Skeletal muscle tissue (tissue), 4 donors: Measurements from ENCODE around the gene RBMS3. TPM values are rescaled to one million over a fixed set of nuclear protein-coding genes. Genes with fewer than 3 reads are reported as not detected.

ENCODE experiments used
- H3K27ac ChIP-seq: one replicate; pipeline ENCODE4 v1.7.0; 2013; ENCODE audit warnings: mild to moderate bottlenecking, low read depth, low read length, inconsistent platforms
- H3K27me3 ChIP-seq, 3 donors: one replicate each; pipeline ENCODE4 v1.7.0; 2013; ENCODE audit warnings: low read length in 3 of 3; ENCODE audit not compliant: control insufficient read depth in 3 of 3, insufficient read depth in 3 of 3
- H3K36me3 ChIP-seq, 3 donors: one replicate each; pipeline ENCODE4 v1.7.0; 2013; ENCODE audit warnings: low read length in 3 of 3; ENCODE audit not compliant: control insufficient read depth in 3 of 3, insufficient read depth in 3 of 3
- H3K4me1 ChIP-seq, 3 donors: one replicate each; pipeline ENCODE4 v1.7.0; 2013; ENCODE audit warnings: low read length in 3 of 3, mild to moderate bottlenecking in 3 of 3; ENCODE audit not compliant: control insufficient read depth in 3 of 3, insufficient read depth in 3 of 3
- H3K4me3 ChIP-seq, 3 donors: one replicate each; pipeline ENCODE4 v1.7.0; 2013; ENCODE audit warnings: low read length in 3 of 3
- H3K9ac ChIP-seq, 3 donors: one replicate each; pipeline ENCODE4 v1.7.0; 2013; ENCODE audit warnings: low read length in 3 of 3, mild to moderate bottlenecking in 3 of 3, moderate library complexity in 2 of 3, low read depth in 1 of 3
- H3K9me3 ChIP-seq, 3 donors: one replicate each; pipeline ENCODE4 v1.7.0; 2013; ENCODE audit warnings: low read length in 3 of 3; ENCODE audit not compliant: control insufficient read depth in 3 of 3
- total RNA-seq: library from RNA; depleted of rRNA; stranded (reverse); fragments of >200 nt; gene quantifications from one replicate; pipeline ENCODE4 v1.2.3, GENCODE V29; 2014
- donor health status: Osteomylitis.

RBMS3 gene
- total RNA-seq, 1 donor from 2014 or later, result 79.9 TPM

- H3K27me3 ChIP-seq, result no peaks in the 10 kb centered on the region
- no peaks in the 10 kb centered on the region for H3K9me3 ChIP-seq
- H3K27ac ChIP-seq, result peak overlapping the region; percentile 92
- H3K4me1 ChIP-seq, result peaks cover 5 to 13% (median 9%) of the 10 kb centered on the region in 3 donors
- peak overlapping the region; percentile 8 to 97 (median 79) for H3K4me3 ChIP-seq
- H3K9ac ChIP-seq, result peak overlapping the region; percentile 80 to 90 (median 90)
- H3K36me3 ChIP-seq, result no peaks in the 10 kb centered on the region
These were observed 3.6 kb downstream of the RBMS3 start for GRCh38 chr3:29284497-29284896.

GRCh38 chr3:29285471-29286071, 4.7 kb downstream of the RBMS3 start:
- Histone ChIP-seq H3K4me3 (peak overlapping the region; percentile 45 to 74 (median 66)), H3K36me3 (no peaks in the 10 kb centered on the region), H3K9me3 (no peaks in the 10 kb centered on the region), H3K4me1 (peaks cover 5 to 14% (median 9%) of the 10 kb centered on the region in 3 donors), H3K9ac (peak overlapping the region; percentile 71 to 76 (median 72)), H3K27ac (peak overlapping the region; percentile 73), H3K27me3 (no peaks in the 10 kb centered on the region)

- no peaks in the 10 kb centered on the region for H3K27me3 ChIP-seq
- no peaks in the 10 kb centered on the region for H3K9me3 ChIP-seq
- peak overlapping the region; percentile 45 to 74 (median 66) for H3K4me3 ChIP-seq
- peak overlapping the region; percentile 73 for H3K27ac ChIP-seq
- no peaks in the 10 kb centered on the region for H3K36me3 ChIP-seq
- peak overlapping the region; percentile 71 to 76 (median 72) for H3K9ac ChIP-seq
- peaks cover 13 to 24% (median 18%) of the 10 kb centered on the region in 3 donors for H3K4me1 ChIP-seq
These were observed 5.8 kb downstream of the RBMS3 start for GRCh38 chr3:29286478-29287240.

- Histone ChIP-seq H3K27ac (no peak overlapping the region), H3K9ac (no peak overlapping the region), H3K9me3 (no peaks in the 10 kb centered on the region), H3K4me3 (peak overlapping the region in 1 of 3 donors; percentile 16), H3K36me3 (no peaks in the 10 kb centered on the region), H3K27me3 (no peaks in the 10 kb centered on the region), H3K4me1 (peaks cover 14 to 31% (median 27%) of the 10 kb centered on the region in 3 donors)
These were observed 9.7 kb downstream of the RBMS3 start for GRCh38 chr3:29290596-29290995.

GRCh38 chr3:29291260-29291981, 10.6 kb downstream of the RBMS3 start:
- Histone ChIP-seq H3K36me3 (no peaks in the 10 kb centered on the region), H3K4me1 (peaks cover 14 to 31% (median 27%) of the 10 kb centered on the region in 3 donors), H3K27me3 (no peaks in the 10 kb centered on the region), H3K4me3 (peak overlapping the region in 1 of 3 donors; percentile 16), H3K9me3 (no peaks in the 10 kb centered on the region), H3K9ac (no peak overlapping the region), H3K27ac (peak overlapping the region; percentile 57)

GRCh38 chr3:29291982-29292363, 11.1 kb downstream of the RBMS3 start:
- no peak overlapping the region for H3K4me3 ChIP-seq
- H3K9ac ChIP-seq, result no peak overlapping the region
- H3K27ac ChIP-seq, result peak overlapping the region; percentile 57
- H3K4me1 ChIP-seq, result peaks cover 14 to 29% (median 27%) of the 10 kb centered on the region in 3 donors
- H3K9me3 ChIP-seq, result no peaks in the 10 kb centered on the region
- no peaks in the 10 kb centered on the region for H3K27me3 ChIP-seq
- H3K36me3 ChIP-seq, result no peaks in the 10 kb centered on the region

GRCh38 chr3:29293421-29293820, 12.6 kb downstream of the RBMS3 start:
- H3K9ac ChIP-seq, result no peak overlapping the region
- no peaks in the 10 kb centered on the region for H3K36me3 ChIP-seq
- H3K4me3 ChIP-seq, result no peak overlapping the region
- no peak overlapping the region for H3K27ac ChIP-seq
- H3K4me1 ChIP-seq, result peaks cover 10 to 29% (median 22%) of the 10 kb centered on the region in 3 donors
- H3K9me3 ChIP-seq, result no peaks in the 10 kb centered on the region
- H3K27me3 ChIP-seq, result no peaks in the 10 kb centered on the region

- Histone ChIP-seq H3K9me3 (no peaks in the 10 kb centered on the region), H3K27ac (no peak overlapping the region), H3K36me3 (no peaks in the 10 kb centered on the region), H3K9ac (no peak overlapping the region), H3K4me1 (peaks cover 0 to 5% (median 4%) of the 10 kb centered on the region in 3 donors), H3K4me3 (no peak overlapping the region), H3K27me3 (no peaks in the 10 kb centered on the region)
These were observed 17.1 kb downstream of the RBMS3 start for GRCh38 chr3:29297998-29298397.

- no peak overlapping the region for H3K9ac ChIP-seq
- no peak overlapping the region for H3K4me3 ChIP-seq
- H3K27me3 ChIP-seq, result no peaks in the 10 kb centered on the region
- H3K36me3 ChIP-seq, result no peaks in the 10 kb centered on the region
- no peak overlapping the region for H3K27ac ChIP-seq
- H3K9me3 ChIP-seq, result no peaks in the 10 kb centered on the region
- peaks cover 0 to 4% (median 0%) of the 10 kb centered on the region in 3 donors for H3K4me1 ChIP-seq
These were observed 20.6 kb downstream of the RBMS3 start for GRCh38 chr3:29301332-29302019.
